HG02938 (cell line): ENCODE measurements around the gene FOXP3.
A peak's percentile ranks its signal among the peaks of the same experiment; 100 is the strongest.

Source experiments
- ATAC-seq: cut with Tn5 transposase; IDR thresholded peaks from one replicate; pipeline ENCODE4 v1.9.1; 2021; ENCODE audit warnings: mild to moderate bottlenecking, moderate library complexity; ENCODE audit not compliant: unreplicated experiment

Gene FOXP3

DNA sequence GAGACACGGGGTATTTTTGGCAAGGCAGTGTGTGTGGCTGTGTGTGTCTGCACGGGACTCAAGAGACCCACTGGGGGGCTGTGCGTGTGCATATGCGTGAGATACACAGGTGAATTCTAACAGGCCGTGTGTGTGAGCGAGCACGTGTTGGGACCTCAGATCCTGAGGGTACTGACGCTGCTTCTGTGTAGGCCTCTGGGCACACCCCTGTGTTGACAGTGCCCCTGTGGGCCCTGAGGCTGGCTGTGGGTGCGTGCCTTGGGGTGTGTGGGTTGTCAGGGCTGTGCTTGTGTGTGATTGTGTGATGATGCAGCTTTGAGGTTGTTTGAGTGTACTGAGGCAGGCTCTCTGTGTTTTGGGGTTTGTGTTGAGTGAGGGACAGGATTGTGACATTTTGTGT is 13.9 kb downstream of the FOXP3 start:
- ATAC-seq = no peak

DNA sequence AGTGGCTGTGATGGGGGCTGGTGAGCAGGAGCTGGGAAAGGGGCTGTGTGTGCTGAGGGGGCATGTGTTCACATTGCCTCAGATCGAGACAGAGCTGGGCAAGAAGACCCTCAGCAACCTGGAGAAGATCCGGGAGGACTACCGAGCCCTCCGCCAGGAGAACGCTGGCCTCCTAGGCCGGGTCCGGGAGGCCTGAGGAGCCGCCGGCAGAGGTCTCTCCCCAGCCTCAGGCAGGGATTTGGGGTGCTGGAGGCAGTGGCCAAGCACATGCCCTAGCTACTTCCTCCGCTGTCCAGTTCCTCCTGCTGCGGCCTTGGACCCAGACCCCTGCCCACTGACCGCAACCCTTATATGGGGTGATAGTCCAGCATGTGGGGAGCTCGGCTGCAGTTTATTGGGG is 14.4 kb downstream of the FOXP3 start:
- no peak for ATAC-seq

DNA sequence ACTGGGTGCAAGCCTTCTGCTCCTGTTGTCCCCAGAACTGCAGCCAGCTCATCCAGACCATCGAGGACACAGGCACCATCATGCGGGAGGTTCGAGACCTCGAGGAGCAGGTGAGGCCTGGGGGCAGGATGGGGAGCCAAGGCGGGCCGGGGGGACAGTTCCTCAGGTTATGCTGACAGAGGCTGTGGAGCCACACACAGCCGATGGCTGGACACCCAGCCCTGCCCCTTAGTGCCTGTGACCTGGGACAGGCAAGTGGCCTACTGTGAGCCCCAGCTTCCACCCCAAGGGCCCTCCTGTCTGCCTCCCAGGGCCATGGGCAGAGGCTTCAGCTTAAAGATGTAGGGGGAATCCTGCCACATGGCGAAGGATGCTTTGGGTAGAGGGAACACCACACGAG is 14.9 kb downstream of the FOXP3 start:
- no peak for ATAC-seq

DNA sequence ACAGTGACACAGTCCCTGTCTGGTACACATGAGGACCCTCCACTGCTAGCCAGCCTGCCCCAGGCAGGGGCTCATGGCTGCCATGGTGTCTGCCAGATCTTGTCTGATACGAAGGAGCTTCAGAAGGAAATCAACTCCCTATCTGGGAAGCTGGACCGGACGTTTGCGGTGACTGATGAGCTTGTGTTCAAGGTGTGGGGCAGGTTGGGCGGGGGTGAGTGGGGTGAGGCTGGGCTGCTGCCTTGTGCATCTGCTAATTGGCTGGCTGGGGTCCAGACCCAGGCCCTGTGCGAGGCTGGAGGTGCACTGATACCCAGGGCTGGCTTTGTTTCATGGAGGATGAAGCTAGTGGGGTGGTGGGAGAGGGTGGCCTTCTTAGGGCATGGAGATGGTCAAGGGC is 15.4 kb downstream of the FOXP3 start:
- ATAC-seq = no peak

DNA sequence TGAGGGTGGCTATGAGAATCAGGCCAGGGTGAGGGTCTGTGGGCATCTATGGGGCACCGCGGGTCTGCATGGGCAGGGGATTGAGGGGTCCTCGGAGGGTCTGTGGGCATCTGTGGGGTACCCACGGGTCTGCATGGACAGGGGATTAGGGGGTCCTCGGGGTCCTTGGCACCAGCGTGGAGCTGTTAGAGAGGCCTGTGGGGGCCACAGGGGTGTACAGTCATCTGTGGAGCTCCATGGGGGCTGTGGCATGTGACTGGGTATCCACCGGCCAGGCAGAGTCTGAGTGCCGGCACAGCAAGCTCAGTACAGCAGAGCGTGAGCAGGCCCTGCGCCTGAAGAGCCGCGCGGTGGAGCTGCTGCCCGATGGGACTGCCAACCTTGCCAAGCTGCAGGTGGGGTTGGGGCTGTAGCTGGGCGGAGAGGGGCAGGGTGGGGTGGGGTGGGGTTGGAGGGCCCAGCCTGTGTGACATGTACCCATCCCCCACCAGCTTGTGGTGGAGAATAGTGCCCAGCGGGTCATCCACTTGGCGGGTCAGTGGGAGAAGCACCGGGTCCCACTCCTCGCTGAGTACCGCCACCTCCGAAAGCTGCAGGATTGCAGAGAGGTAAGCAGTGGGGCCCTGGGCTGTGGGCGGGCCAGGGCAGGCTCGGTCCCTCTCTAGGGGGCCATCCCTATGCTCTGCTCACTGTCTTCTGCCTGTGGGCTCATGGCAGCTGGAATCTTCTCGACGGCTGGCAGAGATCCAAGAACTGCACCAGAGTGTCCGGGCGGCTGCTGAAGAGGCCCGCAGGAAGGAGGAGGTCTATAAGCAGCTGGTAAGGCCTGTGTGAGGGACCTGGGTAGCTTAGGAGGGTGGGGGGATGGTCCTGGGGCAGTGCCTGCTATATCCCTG is 16.3 kb downstream of the FOXP3 start:
- ATAC-seq = no peak

DNA sequence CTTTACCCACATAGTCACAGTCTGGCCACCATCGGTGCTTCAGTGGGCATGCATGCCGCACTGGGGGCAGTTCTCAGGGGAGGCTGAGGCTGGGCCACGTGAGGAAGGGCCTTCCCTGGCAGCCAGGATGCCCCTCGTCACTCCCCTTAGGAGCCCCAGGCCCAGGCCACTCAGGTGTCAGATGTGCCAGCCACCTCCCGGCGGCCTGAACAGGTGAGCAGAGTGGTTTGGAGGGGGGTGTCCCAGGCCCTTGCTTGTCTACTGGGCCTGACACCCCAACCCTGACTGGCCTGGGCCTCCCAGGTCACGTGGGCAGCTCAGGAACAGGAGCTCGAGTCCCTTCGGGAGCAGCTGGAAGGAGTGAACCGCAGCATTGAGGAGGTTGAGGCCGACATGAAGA is 17.2 kb downstream of the FOXP3 start:
- no peak for ATAC-seq

DNA sequence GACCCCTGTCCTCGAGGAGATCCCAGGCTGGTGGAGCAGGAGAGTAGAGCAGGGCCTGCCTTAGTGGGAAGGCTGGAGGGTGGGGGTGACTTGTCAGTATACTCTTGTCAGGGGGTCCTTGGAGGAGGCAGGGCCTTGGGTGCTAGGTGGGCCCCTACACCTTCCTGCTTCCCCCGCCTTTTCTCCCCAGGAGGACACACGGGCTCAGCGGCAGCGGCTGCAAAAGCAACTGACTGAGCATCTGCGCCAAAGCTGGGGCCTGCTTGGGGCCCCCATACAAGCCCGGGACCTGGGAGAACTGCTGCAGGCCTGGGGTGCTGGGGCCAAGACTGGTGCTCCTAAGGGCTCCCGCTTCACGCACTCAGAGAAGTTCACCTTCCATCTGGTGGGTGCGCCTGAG is 18.0 kb downstream of the FOXP3 start:
- no peak for ATAC-seq

DNA sequence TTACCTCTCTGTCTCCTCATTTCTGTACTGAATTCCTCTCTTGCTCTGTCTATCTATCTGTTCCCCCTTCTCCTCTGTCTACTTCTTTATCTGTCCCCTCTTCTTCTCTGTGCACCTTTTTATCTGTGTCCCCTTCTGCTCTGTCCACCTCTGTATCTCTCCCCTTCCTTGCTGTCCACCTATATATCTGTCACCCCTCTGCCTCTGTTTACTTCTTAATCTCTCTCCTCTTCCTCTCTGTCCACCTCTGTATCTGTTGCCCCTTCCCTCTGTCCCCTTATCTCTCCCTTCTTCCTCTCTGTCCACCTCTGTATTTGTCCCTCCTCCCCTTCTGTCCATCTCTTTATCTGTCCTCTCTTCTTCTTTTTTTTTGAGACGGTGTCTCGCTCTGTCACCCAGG is 20.3 kb downstream of the FOXP3 start:
- ATAC-seq = no peak

DNA sequence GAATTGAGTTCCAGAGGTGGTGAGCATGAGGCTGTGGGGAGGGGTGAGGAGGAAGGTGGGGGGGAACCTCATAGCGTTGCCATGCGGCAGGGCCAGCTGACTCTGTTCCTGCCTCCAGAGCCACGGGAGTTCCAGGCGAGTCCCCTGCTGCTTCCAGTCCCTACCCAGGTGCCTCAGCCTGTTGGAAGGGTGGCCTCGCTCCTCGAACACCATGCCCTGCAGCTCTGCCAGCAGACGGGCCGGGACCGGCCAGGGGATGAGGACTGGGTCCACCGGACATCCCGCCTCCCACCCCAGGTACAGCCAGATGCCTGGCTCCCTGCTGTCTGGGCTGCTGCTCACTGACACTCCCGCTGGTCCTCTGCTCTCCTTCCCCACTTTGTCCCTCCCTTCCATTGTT is 21.3 kb downstream of the FOXP3 start:
- no peak for ATAC-seq

DNA sequence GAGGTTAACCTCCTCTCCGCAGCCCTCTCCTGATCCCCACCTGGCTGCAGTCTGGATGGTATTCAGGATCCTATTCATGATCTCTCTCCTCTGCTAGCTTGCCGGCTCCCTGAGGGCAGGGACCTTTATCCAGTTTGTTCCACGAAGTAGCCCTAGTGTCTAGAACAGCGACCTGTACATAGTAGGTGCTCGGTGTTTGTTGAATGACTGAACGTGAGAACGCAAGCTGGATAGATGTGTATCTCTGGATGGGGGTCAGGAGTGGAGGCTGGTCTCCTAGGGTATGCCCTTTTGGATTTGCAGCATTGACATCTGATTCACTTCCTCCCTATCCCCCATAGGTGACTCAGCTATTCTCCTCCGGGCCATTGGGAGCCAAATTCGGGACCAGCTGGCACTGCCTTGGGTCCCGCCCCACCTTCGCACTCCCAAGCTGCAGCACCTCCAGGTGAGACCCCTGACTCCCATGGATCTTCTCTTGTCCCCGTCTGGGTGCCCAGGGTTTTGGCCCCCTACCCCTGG is 21.9 kb downstream of the FOXP3 start:
- no peak for ATAC-seq

DNA sequence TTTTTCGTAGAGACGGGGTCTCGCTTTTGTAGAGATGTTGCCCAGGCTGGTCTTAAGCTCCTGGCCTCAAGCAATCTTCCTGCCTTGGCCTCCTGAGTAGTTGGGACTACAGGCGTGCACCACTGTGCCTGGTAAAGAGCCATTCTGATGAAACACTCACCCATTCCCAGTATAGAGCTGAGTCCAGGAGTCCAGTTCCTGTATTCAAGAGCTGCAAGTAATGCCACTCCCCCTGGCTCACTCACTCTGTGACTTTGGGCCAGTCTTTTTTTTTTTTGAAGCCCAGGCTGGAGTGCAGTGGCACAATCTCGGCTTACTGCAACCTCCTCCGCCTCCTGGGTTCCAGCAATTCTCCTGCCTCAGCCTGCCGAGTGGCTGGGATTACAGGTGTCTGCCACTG is 25.8 kb downstream of the FOXP3 start:
- no peak for ATAC-seq

DNA sequence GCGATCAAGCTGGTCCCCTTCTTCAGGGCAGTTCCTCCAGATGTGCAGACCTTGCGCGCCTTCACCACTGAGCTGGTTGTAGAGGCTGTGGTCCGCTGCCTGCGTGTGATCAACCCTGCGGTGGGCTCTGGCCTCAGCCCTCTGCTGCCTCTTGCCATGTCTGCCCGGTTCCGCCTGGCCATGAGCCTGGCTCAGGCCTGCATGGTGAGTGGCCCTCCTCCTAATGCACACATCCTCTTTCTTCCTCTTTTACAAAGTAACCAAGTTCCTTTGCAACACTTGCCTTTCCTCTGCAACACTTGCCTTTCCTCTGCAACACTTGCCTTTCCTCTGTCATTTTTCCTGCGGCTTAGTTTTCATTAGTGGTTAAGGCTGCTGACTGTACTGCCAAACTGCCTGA is 27.4 kb downstream of the FOXP3 start:
- peak; percentile 55 for ATAC-seq

DNA sequence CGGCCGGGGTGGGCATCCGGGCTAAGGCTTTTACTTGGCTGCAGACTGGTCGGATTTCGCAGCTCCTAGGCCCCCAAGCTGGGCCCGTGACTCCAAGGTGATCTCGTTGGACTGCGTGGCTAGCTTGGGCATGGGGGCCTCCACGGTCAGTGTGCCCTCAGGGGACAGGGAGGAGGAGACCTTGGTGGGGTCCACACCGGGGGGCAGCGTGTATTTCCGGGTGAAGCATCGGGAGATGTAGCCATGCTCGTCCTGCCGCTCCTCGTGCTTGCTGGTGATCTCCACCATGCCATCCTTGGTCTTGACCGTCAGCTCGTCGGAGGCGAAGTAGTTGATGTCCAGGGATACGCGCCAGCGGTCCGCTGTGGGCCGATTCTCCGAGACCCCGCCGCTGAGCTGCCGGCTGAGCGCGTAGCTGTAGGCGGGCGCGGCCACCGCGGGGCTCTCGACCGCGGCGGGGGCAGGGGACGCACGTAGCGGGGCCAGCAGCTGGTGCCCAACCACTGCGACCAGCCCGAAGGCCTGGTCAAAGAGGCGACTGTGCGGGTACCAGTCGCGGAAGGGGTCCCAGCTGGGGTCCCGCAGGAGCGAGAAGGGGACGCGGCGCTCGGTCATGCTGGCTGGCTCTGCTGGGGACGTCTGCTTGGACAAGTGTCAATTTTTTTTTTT is 30.5 kb downstream of the FOXP3 start:
- ATAC-seq = no peak

DNA sequence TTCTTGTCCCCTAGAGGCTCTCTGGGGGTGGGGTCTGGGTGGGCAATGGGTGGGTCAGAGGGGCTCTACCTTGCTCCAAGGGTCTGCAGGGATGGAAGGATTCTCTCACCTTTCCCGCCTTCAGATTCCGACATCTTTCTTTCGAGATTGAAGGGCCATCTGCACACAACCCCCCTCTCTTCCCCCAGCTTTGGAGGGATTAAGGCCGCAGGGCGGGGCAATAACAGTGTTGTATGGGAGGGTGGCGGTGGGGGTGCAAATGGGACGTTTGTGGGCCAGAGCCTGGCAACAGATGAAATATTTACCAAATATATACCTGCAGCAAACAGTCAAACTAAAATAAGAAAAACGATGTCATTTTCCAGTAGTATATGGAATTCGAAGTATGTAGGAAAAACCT is 31.3 kb downstream of the FOXP3 start, which contains the start of gene CACNA1F:
CACNA1F (minus strand) TSS at position 165 of the 400 bp plus-strand sequence; CDS start at position 134, 31 bp downstream.
- ATAC-seq = no peak

DNA sequence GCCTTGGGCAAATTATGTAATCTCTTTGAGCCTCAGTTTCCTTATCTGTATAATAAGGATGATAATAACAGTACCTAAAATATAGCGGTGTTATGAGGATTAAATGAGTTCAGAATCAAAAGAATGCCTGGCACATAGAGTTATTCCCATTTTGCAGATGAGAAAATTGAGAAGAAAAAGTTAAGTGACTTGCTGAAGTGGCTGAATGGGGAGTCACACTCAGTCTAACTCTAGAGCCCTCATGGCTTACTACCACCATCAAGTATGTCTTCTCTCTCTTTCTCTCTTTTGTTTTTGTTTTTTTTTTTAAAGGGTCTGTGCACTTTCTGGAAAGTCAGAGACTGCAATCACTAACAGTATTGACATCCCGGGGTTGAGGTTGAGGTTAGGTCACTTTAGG is 32.0 kb downstream of the FOXP3 start:
- no peak for ATAC-seq

DNA sequence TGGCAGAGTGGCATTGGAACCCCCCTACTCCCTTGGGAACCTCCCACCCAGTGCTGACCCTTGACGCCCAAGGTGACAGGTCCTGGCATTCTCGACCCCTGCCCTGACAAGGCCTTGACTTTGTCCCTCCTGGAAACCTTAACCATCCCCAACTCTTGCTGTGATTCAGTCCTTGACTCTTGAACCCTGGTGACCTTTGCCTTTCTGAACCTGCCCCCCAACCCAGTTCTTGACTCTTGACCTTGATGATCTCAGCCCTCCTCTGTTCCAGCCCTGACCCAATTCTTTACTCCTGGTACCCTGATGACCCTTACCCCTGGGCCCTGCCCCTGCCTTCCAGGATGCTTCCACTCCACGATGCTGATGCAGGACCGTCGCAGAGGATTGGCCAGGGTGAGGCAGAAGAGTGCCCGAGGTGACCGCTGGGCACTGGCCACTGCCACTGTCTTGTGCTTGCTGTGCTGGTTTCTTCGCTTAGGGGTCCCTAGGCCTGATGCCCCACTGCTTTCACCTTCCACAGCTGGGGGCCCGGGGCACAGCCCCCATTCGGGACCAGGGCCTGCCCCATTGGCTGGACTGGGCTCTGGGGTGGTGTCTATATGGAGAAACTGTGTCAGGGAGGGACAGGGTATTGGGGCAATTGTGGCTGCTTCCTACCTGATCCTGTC is 33.0 kb downstream of the FOXP3 start:
- no peak for ATAC-seq

DNA sequence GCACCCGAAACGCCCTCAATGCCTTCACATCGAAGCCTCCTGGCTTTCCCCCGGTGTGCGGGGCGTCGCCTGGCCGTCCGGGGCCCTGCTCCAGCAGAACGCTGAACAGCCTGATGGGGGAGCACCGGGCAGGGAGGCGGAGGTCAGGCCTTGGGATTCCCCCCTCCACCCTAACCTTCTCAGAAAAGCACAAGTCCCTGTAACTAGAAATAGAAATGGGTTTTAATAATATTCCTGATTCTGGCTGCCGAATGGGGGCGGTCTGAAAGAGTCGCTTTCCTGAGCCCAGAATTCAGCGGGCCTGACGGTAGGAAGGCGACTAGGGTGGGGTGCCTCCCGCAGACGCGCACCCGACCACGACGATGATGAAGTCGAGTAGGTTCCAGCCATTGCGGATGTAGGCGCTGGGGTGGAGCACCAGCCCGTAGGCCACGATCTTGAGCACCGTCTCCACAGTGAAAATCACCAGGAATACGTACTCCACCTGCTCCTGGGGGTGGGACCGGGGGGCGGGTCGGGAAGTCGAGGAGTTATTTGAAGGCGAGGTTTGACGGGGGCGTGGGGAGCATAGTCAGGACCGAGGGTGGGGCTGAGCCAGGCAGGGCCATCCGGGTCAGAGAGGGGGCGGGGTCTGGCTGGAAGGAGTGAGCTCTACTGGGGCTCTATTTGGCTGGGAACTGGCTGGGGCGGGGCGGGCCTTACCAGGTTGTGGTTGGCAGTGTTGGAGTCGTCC is 33.8 kb downstream of the FOXP3 start:
- peak; percentile 60 for ATAC-seq

DNA sequence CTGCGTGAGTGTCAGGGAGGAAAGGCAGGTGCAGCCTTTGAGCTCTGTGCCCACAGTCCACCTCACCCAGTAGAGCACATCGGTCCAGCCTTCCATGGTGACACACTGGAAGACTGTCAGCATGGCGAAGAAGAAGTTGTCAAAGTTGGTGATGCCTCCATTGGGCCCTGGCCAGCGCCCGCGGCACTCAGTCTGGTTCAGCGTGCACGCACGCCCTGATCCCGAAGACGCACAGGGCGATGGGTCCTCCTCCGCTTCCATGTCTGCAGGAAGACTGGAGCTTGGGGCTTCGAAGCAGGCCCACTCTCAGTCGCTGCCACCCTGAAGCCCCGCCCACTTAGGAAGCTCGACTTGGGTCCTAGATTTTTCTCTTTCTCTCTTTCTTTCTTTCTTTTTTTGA is 36.3 kb downstream of the FOXP3 start:
- ATAC-seq = no peak

DNA sequence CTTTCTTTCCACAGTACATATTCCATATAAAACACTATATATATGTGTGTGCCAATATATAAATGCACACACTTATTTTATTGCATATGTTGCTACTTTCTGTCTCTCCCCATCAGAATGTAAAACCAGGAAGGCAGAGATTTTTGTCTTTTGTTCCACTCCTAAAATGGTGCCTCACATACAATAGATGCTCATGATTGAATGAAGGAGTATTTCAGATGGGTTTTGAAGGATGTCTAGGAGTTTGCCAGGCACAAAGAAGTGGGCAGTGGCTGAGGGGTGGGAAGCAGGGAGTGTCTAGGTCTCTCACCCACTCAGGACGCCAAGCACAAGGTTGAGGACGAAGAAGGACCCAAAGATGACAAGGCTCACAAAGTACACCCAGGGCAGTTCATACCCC is 36.8 kb downstream of the FOXP3 start:
- no peak for ATAC-seq

DNA sequence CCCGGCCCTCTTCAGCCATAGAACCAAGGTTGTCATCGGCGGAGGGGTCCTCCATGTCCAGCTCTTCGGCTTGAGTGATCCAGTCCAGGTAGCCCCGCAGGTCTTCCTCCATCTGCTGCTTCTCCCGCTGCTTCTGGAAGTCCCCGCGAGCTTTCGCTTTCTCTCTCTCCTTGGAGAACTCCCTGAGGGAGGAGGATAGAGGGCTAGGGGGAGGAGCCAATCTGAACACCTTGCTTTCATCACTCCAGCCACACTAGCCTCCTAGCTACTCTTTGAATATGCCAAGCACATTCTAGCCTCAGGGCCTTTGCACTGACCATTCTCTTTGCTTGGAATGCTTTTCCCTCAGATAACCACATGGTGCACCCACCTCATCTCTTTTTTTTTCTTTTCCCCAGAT is 37.6 kb downstream of the FOXP3 start:
- ATAC-seq = no peak

DNA sequence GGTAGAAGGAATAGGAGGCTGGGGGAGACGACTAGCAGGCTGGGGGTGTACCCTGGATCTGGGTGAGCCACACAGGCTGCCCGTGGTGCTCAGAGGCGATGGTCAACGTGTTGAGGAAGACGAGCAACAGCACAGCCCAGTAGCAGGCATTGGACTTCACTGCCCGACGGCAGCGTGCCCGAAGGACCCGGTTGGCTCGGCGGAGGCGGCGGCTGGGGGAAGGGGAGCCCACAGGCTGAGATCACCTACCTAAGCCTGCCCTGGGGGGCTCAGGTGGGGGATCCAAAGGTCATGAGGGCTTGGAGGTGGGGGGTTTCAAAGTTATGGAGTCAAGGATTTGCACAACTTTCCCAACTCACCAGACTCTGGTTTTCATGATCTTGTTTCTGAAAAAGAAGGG is 38.7 kb downstream of the FOXP3 start:
- ATAC-seq = no peak
